B cell (primary cell): Measurements from ENCODE around the gene UNC13C. TPM values are rescaled to one million over a fixed set of nuclear protein-coding genes. Genes with fewer than 3 reads are reported as not detected.

Source experiments
- ATAC-seq: fragments of 200-7000 bp; cut with Tn5 transposase; one replicate; pipeline ENCODE4 v1.10.0; 2021; ENCODE audit warnings: low read depth, mild to moderate bottlenecking, moderate number of reproducible peaks, moderate library complexity
- CTCF ChIA-PET: fragments of 350-600 bp; sonication (Branson Sonifier 250); formaldehyde crosslinking; loops from one replicate; lab custom pipeline; 2021; ENCODE audit warnings: antibody characterized with exemption, inconsistent platforms; lab: Charles Lee
- POLR2A ChIA-PET: fragments of 350-600 bp; sonication (Branson Sonifier 250); formaldehyde crosslinking; loops from one replicate; lab custom pipeline; 2021; ENCODE audit warnings: antibody characterized with exemption; lab: Charles Lee
- DNase-seq: peaks from one replicate; pipeline ENCODE4 v3.0.0; 2013
- H2AFZ ChIP-seq: 2 replicates; pipeline ENCODE4 v1.6.1; 2012; ENCODE audit warnings: mild to moderate bottlenecking, low read depth, low read length; ENCODE audit not compliant: insufficient read depth, poor library complexity, severe bottlenecking
- H3K27ac ChIP-seq, 2 donors: 1 replicate in 1 of 2; 2 replicates in 1 of 2; pipeline ENCODE4 v1.5.1; 2012 to 2013; ENCODE audit warnings: low read length in 2 of 2, mild to moderate bottlenecking in 2 of 2, moderate library complexity in 1 of 2
- H3K27me3 ChIP-seq, 4 experiments: fragments of 200-600 bp in 1 of 4; sonication (generic) in 1 of 4; replicated peaks in 1 of 4; 1 replicate in 2 of 4; 2 replicates in 2 of 4; pipeline versions ENCODE4 v1.6.1 to v1.7.0; 2013 to 2016; ENCODE audit warnings: low read length in 3 of 4, mild to moderate bottlenecking in 2 of 4, mixed read lengths in 1 of 4, moderate library complexity in 1 of 4; ENCODE audit not compliant: insufficient read depth in 4 of 4, control insufficient read depth in 3 of 4; ENCODE audit errors: control extremely low read depth in 1 of 4
- H3K36me3 ChIP-seq, 2 experiments: replicated peaks in 1 of 2; 1 replicate in 1 of 2; 2 replicates in 1 of 2; pipeline versions ENCODE4 v1.6.1 to v1.7.1; 2013; ENCODE audit warnings: low read length in 1 of 2; ENCODE audit not compliant: insufficient read depth in 2 of 2, control insufficient read depth in 1 of 2; ENCODE audit errors: control extremely low read depth in 1 of 2, extremely low read depth in 1 of 2
- H3K4me1 ChIP-seq, 2 donors: fragments of 200-600 bp in 1 of 2; sonication (generic) in 1 of 2; 1 replicate in 1 of 2; 2 replicates in 1 of 2; pipeline versions ENCODE4 v1.5.1 to v1.6.1; 2013 to 2017; ENCODE audit warnings: low read length in 2 of 2; ENCODE audit not compliant: control insufficient read depth in 2 of 2, insufficient read depth in 2 of 2
- H3K4me2 ChIP-seq: replicated peaks from 2 replicates; pipeline ENCODE3; 2012; ENCODE audit warnings: mild to moderate bottlenecking, low read depth, low read length; ENCODE audit not compliant: poor library complexity, severe bottlenecking
- H3K4me3 ChIP-seq, 5 experiments: fragments of 200-600 bp in 1 of 5; sonication (generic) in 1 of 5; 1 replicate in 3 of 5; 2 replicates in 2 of 5; pipeline versions ENCODE4 v1.5.1 to v1.7.0; 2011 to 2016; ENCODE audit warnings: low read length in 4 of 5, mild to moderate bottlenecking in 4 of 5, low read depth in 2 of 5, control low read depth in 1 of 5, moderate library complexity in 1 of 5; ENCODE audit not compliant: insufficient read depth in 1 of 5; ENCODE audit errors: control extremely low read depth in 1 of 5, extremely low read depth in 1 of 5
- H3K79me2 ChIP-seq: fragments of 200-600 bp; sonication (generic); one replicate; pipeline ENCODE4 v1.6.0; 2016; ENCODE audit warnings: low read length; ENCODE audit not compliant: control insufficient read depth, insufficient read depth
- H3K9ac ChIP-seq: fragments of 200-600 bp; sonication (generic); 2 replicates; pipeline ENCODE4 v1.6.1; 2017; ENCODE audit warnings: mild to moderate bottlenecking, low read length, moderate library complexity
- H3K9me3 ChIP-seq, 3 donors: one replicate each; pipeline versions ENCODE4 v1.6.1 to v1.7.1; 2013; ENCODE audit warnings: low read length in 2 of 3; ENCODE audit not compliant: control insufficient read depth in 2 of 3, insufficient read depth in 1 of 3; ENCODE audit errors: control extremely low read depth in 1 of 3
- H4K20me1 ChIP-seq: 2 replicates; pipeline ENCODE4 v1.6.0; 2012; ENCODE audit warnings: mild to moderate bottlenecking, low read length; ENCODE audit not compliant: insufficient read depth, control insufficient read depth, poor library complexity, severe bottlenecking
- H3K27ac Mint-ChIP-seq: one replicate; pipeline ENCODE4 v1.8.0; 2021; ENCODE audit warnings: mixed read lengths
- H3K27me3 Mint-ChIP-seq: one replicate; pipeline ENCODE4 v1.8.0; 2021; ENCODE audit warnings: mixed read lengths
- H3K4me1 Mint-ChIP-seq: one replicate; pipeline ENCODE4 v1.8.0; 2021; ENCODE audit warnings: mixed read lengths
- H3K4me3 Mint-ChIP-seq: one replicate; pipeline ENCODE4 v1.8.0; 2021; ENCODE audit warnings: mixed read lengths
- H3K9me3 Mint-ChIP-seq: one replicate; pipeline ENCODE4 v1.8.0; 2022; ENCODE audit warnings: mixed read lengths; ENCODE audit not compliant: insufficient read depth
- EZH2 ChIP-seq: IDR thresholded peaks from 2 replicates; pipeline ENCODE4 v1.6.1; 2012; ENCODE audit warnings: borderline replicate concordance, low read depth, mild to moderate bottlenecking, moderate library complexity, low read length; ENCODE audit not compliant: insufficient read depth, poor library complexity, severe bottlenecking
- WGBS: methylation state at CpG from one replicate; pipeline ENCODE4 v1.1.5; 2013; ENCODE audit warnings: missing lambda C conversion rate; ENCODE audit not compliant: insufficient coverage; 5-methylcytosine and 5-hydroxymethylcytosine counted together
- intact Hi-C: fragments of 100-400 bp; cut with micrococcal nuclease; formaldehyde crosslinking; loops from one replicate; pipeline ENCODE4 v1.10.0; 2022
- polyA plus RNA-seq: library from polyadenylated mRNA; depleted of rRNA; stranded (reverse); fragments of >200 nt; gene quantifications from 2 replicates; pipeline ENCODE4 v1.2.3, GENCODE V29; 2012
- total RNA-seq, 2 donors: library from RNA; stranded (reverse); fragments of 120-200 nt in 1 of 2; gene quantifications; 1 replicate in 1 of 2; 2 replicates in 1 of 2; pipeline versions ENCODE4 v1.2.3 to v1.2.4, GENCODE V29; 2013 to 2022
- TF ChIP-seq, protein P1 (sequence below): fragments of 200-600 bp; IDR thresholded peaks from one replicate; pipeline ENCODE4 v1.8.0; 2022; ENCODE audit warnings: antibody characterized with exemption, mild to moderate bottlenecking

Gene UNC13C
- total and polyA plus RNA-seq, 2 donors (not counting 1 experiment from before 2014, with no cell fraction given): not detected

GRCh38 chr15:54119051-54119450, 140.8 kb downstream of the UNC13C start:
- H3K4me3 Mint-ChIP-seq: no peak overlapping the region
- no peak for ATAC-seq
- peaks cover 0 to 3% (median 1%) of the 10 kb centered on the region in 3 donors for H3K9me3 ChIP-seq
- H3K27ac ChIP-seq: no peak overlapping the region
- H3K4me2 ChIP-seq: no peak overlapping the region
- ChIA-PET CTCF (no interaction called here), POLR2A (no interaction called here)
- no peaks in the 10 kb centered on the region for H4K20me1 ChIP-seq
- H3K4me3 ChIP-seq: no peak overlapping the region
- H3K27ac Mint-ChIP-seq: no peak overlapping the region
- WGBS: no CpG with 5 or more reads among the region's 3 CpGs
- no peaks in the 10 kb centered on the region for H3K36me3 ChIP-seq
- H3K9ac ChIP-seq: no peak overlapping the region
- TF ChIP-seq, protein P1, sequence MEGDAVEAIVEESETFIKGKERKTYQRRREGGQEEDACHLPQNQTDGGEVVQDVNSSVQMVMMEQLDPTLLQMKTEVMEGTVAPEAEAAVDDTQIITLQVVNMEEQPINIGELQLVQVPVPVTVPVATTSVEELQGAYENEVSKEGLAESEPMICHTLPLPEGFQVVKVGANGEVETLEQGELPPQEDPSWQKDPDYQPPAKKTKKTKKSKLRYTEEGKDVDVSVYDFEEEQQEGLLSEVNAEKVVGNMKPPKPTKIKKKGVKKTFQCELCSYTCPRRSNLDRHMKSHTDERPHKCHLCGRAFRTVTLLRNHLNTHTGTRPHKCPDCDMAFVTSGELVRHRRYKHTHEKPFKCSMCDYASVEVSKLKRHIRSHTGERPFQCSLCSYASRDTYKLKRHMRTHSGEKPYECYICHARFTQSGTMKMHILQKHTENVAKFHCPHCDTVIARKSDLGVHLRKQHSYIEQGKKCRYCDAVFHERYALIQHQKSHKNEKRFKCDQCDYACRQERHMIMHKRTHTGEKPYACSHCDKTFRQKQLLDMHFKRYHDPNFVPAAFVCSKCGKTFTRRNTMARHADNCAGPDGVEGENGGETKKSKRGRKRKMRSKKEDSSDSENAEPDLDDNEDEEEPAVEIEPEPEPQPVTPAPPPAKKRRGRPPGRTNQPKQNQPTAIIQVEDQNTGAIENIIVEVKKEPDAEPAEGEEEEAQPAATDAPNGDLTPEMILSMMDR: no peak
- no peaks in the 10 kb centered on the region for H3K27me3 Mint-ChIP-seq
- H2AFZ ChIP-seq: no peak overlapping the region
- H3K27me3 ChIP-seq: no peaks in the 10 kb centered on the region
- H3K4me1 ChIP-seq: no peaks in the 10 kb centered on the region
- DNase-seq: no peak
- no peaks in the 10 kb centered on the region for H3K4me1 Mint-ChIP-seq
- peaks cover 4% of the 10 kb centered on the region for H3K9me3 Mint-ChIP-seq
- intact Hi-C loops: no loop called here
- no peaks in the 10 kb centered on the region for H3K79me2 ChIP-seq

- no peak overlapping the region for H3K4me3 ChIP-seq
- DNase-seq (no peak), ATAC-seq (no peak)
- no peaks in the 10 kb centered on the region for H3K79me2 ChIP-seq
- H3K9me3 ChIP-seq: peaks cover 0 to 3% (median 1%) of the 10 kb centered on the region in 3 donors
- no peaks in the 10 kb centered on the region for H3K4me1 ChIP-seq
- no peaks in the 10 kb centered on the region for H3K36me3 ChIP-seq
- H3K9ac ChIP-seq: no peak overlapping the region
- H3K27ac ChIP-seq: no peak overlapping the region
- Mint-ChIP-seq H3K4me3 (no peak overlapping the region), H3K9me3 (peaks cover 4% of the 10 kb centered on the region), H3K27ac (no peak overlapping the region), H3K4me1 (no peaks in the 10 kb centered on the region), H3K27me3 (no peaks in the 10 kb centered on the region)
- no peak overlapping the region for H3K4me2 ChIP-seq
- H2AFZ ChIP-seq: no peak overlapping the region
- 100% methylated on average over 3 of the region's 5 CpGs for WGBS
- intact Hi-C loops: no loop called here
- CTCF ChIA-PET: no interaction called here
- POLR2A ChIA-PET: no interaction called here
- H3K27me3 ChIP-seq: no peaks in the 10 kb centered on the region
- no peak for TF ChIP-seq EZH2
- TF ChIP-seq, protein P1: no peak
- no peaks in the 10 kb centered on the region for H4K20me1 ChIP-seq
Measured at GRCh38 chr15:54120949-54121463, 142.8 kb downstream of the UNC13C start.
